Endothelial cell of umbilical vein (primary cell): ENCODE data around the gene TRPM3. TPM values are rescaled to one million over a fixed set of nuclear protein-coding genes. Genes with fewer than 3 reads are reported as not detected.

Experiments used
- BruUV-seq: library from RNA; stranded (reverse); fragments of 400-500 nt; replicated peaks from 2 replicates; lab custom pipeline; 2021; lab: Mats Ljungman, UMichigan
- CTCF ChIA-PET: fragments of 300-600, 350-600 bp; sonication (Branson Sonifier 250); formaldehyde crosslinking; loops from one replicate; lab custom pipeline; 2021; ENCODE audit warnings: antibody characterized with exemption, inconsistent platforms; lab: Charles Lee
- POLR2A ChIA-PET: fragments of 300-600, 350-600 bp; sonication (Branson Sonifier 250); formaldehyde crosslinking; loops from one replicate; lab custom pipeline; 2021; ENCODE audit warnings: antibody characterized with exemption, inconsistent platforms; lab: Charles Lee
- DNase-seq: peaks from one replicate; pipeline ENCODE4 v3.0.0-alpha.2; 2011; ENCODE audit warnings: low read depth, low spot score
- FAIRE-seq: peaks from 2 replicates; lab custom pipeline; 2011; peaks lifted over from hg19 to GRCh38; lab: Jason Lieb, UNC
- H2AFZ ChIP-seq: 2 replicates; pipeline ENCODE4 v1.6.0; 2012; ENCODE audit warnings: low read depth, low read length, control low read depth, inconsistent platforms
- H3K27ac ChIP-seq: 2 replicates; pipeline ENCODE4 v1.5.1; 2011; ENCODE audit warnings: low read depth, mild to moderate bottlenecking, control low read depth, low read length, moderate library complexity; ENCODE audit not compliant: insufficient read depth
- H3K27me3 ChIP-seq, 2 experiments: 2 replicates each; pipeline versions ENCODE4 v1.6.0 to v1.6.1; 2011; ENCODE audit warnings: low read length in 2 of 2, mixed read lengths in 1 of 2; ENCODE audit not compliant: control insufficient read depth in 2 of 2, insufficient read depth in 2 of 2
- H3K36me3 ChIP-seq, 2 experiments: 2 replicates in 1 of 2; 3 replicates in 1 of 2; pipeline ENCODE4 v1.5.1; 2011; ENCODE audit warnings: low read length in 2 of 2, mild to moderate bottlenecking in 1 of 2, moderate library complexity in 1 of 2; ENCODE audit not compliant: control insufficient read depth in 2 of 2, insufficient read depth in 2 of 2; ENCODE audit errors: extremely low read depth in 1 of 2
- H3K4me1 ChIP-seq: 3 replicates; pipeline ENCODE4 v1.5.1; 2011; ENCODE audit warnings: mild to moderate bottlenecking, low read length; ENCODE audit not compliant: control insufficient read depth, insufficient read depth; ENCODE audit errors: extremely low read depth
- H3K4me2 ChIP-seq: 2 replicates; pipeline ENCODE4 v1.6.1; 2011; ENCODE audit warnings: low read length, control low read depth, mixed read lengths; ENCODE audit not compliant: insufficient read depth
- H3K4me3 ChIP-seq, 3 experiments: fragments of 200-600 bp in 1 of 3; sonication (generic), shearing (Covaris generic) in 1 of 3; replicated peaks in 1 of 3; 2 replicates each; pipeline ENCODE4 v1.5.1; 2011 to 2016; ENCODE audit warnings: control low read depth in 3 of 3, low read length in 3 of 3, mild to moderate bottlenecking in 2 of 3, inconsistent platforms in 1 of 3, low read depth in 1 of 3, moderate library complexity in 1 of 3; ENCODE audit not compliant: insufficient read depth in 1 of 3
- H3K79me2 ChIP-seq: 2 replicates; pipeline ENCODE4 v1.6.0; 2012; ENCODE audit warnings: low read length, inconsistent platforms; ENCODE audit not compliant: control insufficient read depth, insufficient read depth
- H3K9ac ChIP-seq: replicated peaks from 2 replicates; pipeline ENCODE3; 2011; ENCODE audit warnings: low read length, control low read depth; ENCODE audit not compliant: insufficient read depth; ENCODE audit errors: extremely low read depth
- H3K9me1 ChIP-seq: replicated peaks from 3 replicates; pipeline ENCODE4 v1.6.0; 2011; ENCODE audit warnings: mild to moderate bottlenecking, low read length; ENCODE audit not compliant: control insufficient read depth, insufficient read depth; ENCODE audit errors: extremely low read depth
- H3K9me3 ChIP-seq: replicated peaks from 2 replicates; pipeline ENCODE4 v1.5.1; 2012; ENCODE audit warnings: low read length, inconsistent platforms; ENCODE audit not compliant: control insufficient read depth, insufficient read depth
- H4K20me1 ChIP-seq: replicated peaks from 2 replicates; pipeline ENCODE3; 2011; ENCODE audit warnings: mild to moderate bottlenecking, low read length; ENCODE audit not compliant: control insufficient read depth, insufficient read depth; ENCODE audit errors: extremely low read depth
- CTCF ChIP-seq, 2 donors: IDR thresholded peaks; 1 replicate in 1 of 2; 2 replicates in 1 of 2; pipeline ENCODE4 v1.5.1; 2011; ENCODE audit warnings: low read length in 2 of 2, mild to moderate bottlenecking in 2 of 2, moderate library complexity in 2 of 2, control low read depth in 1 of 2, inconsistent platforms in 1 of 2, low read depth in 1 of 2; ENCODE audit not compliant: insufficient read depth in 1 of 2; ENCODE audit errors: extremely low read depth in 1 of 2
- EZH2 ChIP-seq: IDR thresholded peaks from 2 replicates; pipeline ENCODE4 v1.6.1; 2012; ENCODE audit warnings: borderline replicate concordance, low read depth, mild to moderate bottlenecking, moderate library complexity, low read length, inconsistent platforms; ENCODE audit not compliant: severe bottlenecking
- FOS ChIP-seq: IDR thresholded peaks from 2 replicates; pipeline ENCODE4 v1.6.1; 2011; ENCODE audit warnings: mild to moderate bottlenecking, low read length, moderate library complexity, borderline replicate concordance; ENCODE audit not compliant: insufficient read depth
- GATA2 ChIP-seq: IDR thresholded peaks from 2 replicates; pipeline ENCODE4 v1.7.0; 2011; ENCODE audit warnings: low read depth, mild to moderate bottlenecking, moderate library complexity, mixed read lengths, low read length; ENCODE audit not compliant: insufficient read length, insufficient read depth
- JUN ChIP-seq: IDR thresholded peaks from 2 replicates; pipeline ENCODE4 v1.6.1; 2011; ENCODE audit warnings: borderline replicate concordance, low read depth; ENCODE audit not compliant: insufficient read length, insufficient read depth
- MAX ChIP-seq: IDR thresholded peaks from 2 replicates; pipeline ENCODE4 v1.6.1; 2011; ENCODE audit not compliant: insufficient read depth, insufficient read length
- MYC ChIP-seq: IDR thresholded peaks from one replicate; pipeline ENCODE4 v1.6.1; 2011; ENCODE audit warnings: mild to moderate bottlenecking, low read depth, low read length
- POLR2A ChIP-seq: IDR thresholded peaks from 2 replicates; pipeline ENCODE4 v1.6.1; 2012; ENCODE audit warnings: low read depth, mild to moderate bottlenecking, control low read depth, low read length
- POLR2AphosphoS5 ChIP-seq: IDR thresholded peaks from 2 replicates; pipeline ENCODE4 v1.6.1; 2012; ENCODE audit warnings: low read depth, mild to moderate bottlenecking, control low read depth, low read length, moderate library complexity; ENCODE audit not compliant: insufficient read depth
- dilution Hi-C: fragments of 300-500 bp; cut with MboI; formaldehyde crosslinking; loops from one replicate; pipeline ENCODE4 v1.15.0; 2019; ENCODE audit warnings: low sequenced_read_pairs; ENCODE audit not compliant: extremely low pct_ligation_motif_present
- intact Hi-C: fragments of 100-400 bp; cut with micrococcal nuclease; formaldehyde crosslinking; loops from one replicate; pipeline ENCODE4 v1.10.0; 2022
- polyA plus RNA-seq, 4 experiments: library from polyadenylated mRNA; depleted of rRNA in 3 of 4; stranded (reverse) in 3 of 4; unstranded in 1 of 4; fragments of >200 nt; gene quantifications; 2 replicates each; pipeline versions ENCODE4 v1.2.1 to v1.2.3, GENCODE V29; 2011 to 2012; ENCODE audit warnings: missing spikeins in 1 of 4
- total RNA-seq: library from RNA; stranded (reverse); gene quantifications from 2 replicates; pipeline ENCODE4 v1.2.3, GENCODE V29; 2021

Gene TRPM3
- total and polyA plus RNA-seq, 2 donors (not counting 3 experiments of a cell fraction or from before 2014, with no cell fraction given): 0.17 to 0.33 TPM

GRCh38 chr9:70539526-70539925 lies 581.9 kb downstream of the TRPM3 start:
- Histone ChIP-seq H3K9me1 (no peaks in the 10 kb centered on the region), H2AFZ (no peak overlapping the region), H3K4me3 (no peak overlapping the region), H3K4me2 (no peak overlapping the region), H3K36me3 (no peaks in the 10 kb centered on the region), H4K20me1 (no peaks in the 10 kb centered on the region), H3K9me3 (no peaks in the 10 kb centered on the region), H3K27ac (no peak overlapping the region), H3K27me3 (no peaks in the 10 kb centered on the region), H3K79me2 (no peaks in the 10 kb centered on the region), H3K4me1 (peaks cover 4% of the 10 kb centered on the region), H3K9ac (no peak overlapping the region)
- FAIRE-seq (no peak), DNase-seq (no peak)
- TF ChIP-seq EZH2 (no peak), POLR2AphosphoS5 (no peak), CTCF (IDR thresholded peaks at IDR 0.05; ENCODE audit: extremely low read depth in 1 of 2, insufficient read depth in 1 of 2, low read depth in 1 of 2, low read length in 2 of 2) (no peak), FOS (no peak), MAX (no peak), GATA2 (no peak), MYC (no peak), JUN (no peak), POLR2A (no peak)
- intact Hi-C loops: no loop called here
- CTCF ChIA-PET: interaction anchor here (1.1 to 1.7 kb wide), 2 partner anchors 55 to 63 kb away, joined by 3 to 4 read pairs; no protein-coding TSS in a partner anchor
- dilution Hi-C loops: no loop called here
- POLR2A ChIA-PET: interaction anchor here (0.7 kb wide), 1 partner anchor 23 kb away, joined by 3 read pairs; no protein-coding TSS in a partner anchor
- no TSS peak for BruUV-seq
